Psoas muscle (tissue), 8 donors: ENCODE data around the gene DYNLL1. TPM values are rescaled to one million over a fixed set of nuclear protein-coding genes. Genes with fewer than 3 reads are reported as not detected.

Experiments used
- ATAC-seq, 4 donors: fragments of 200-7000 bp; cut with Tn5 transposase; one replicate each; pipeline ENCODE4 v1.9.1; 2020; ENCODE audit warnings: moderate library complexity in 3 of 4, mild to moderate bottlenecking in 2 of 4
- DNase-seq, 2 donors: peaks; one replicate each; pipeline ENCODE4 v3.0.0-alpha.2; 2020
- H3K27ac ChIP-seq: fragments of 200-600 bp; one replicate; pipeline ENCODE4 v1.8.0; 2022
- H3K27me3 ChIP-seq, 3 donors: fragments of 200-600 bp in 1 of 3; one replicate each; pipeline versions ENCODE4 v1.6.1 to v1.8.0; 2013 to 2022; ENCODE audit warnings: low read length in 2 of 3, mild to moderate bottlenecking in 2 of 3, moderate library complexity in 1 of 3; ENCODE audit not compliant: insufficient read depth in 3 of 3
- H3K36me3 ChIP-seq, 2 donors: fragments of 200-600 bp in 1 of 2; one replicate each; pipeline versions ENCODE4 v1.6.1 to v1.8.0; 2013 to 2022; ENCODE audit warnings: low read depth in 1 of 2, mild to moderate bottlenecking in 1 of 2, moderate library complexity in 1 of 2; ENCODE audit not compliant: insufficient read depth in 1 of 2
- H3K4me1 ChIP-seq: fragments of 200-600 bp; one replicate; pipeline ENCODE4 v1.8.0; 2022
- H3K4me3 ChIP-seq: fragments of 200-600 bp; one replicate; pipeline ENCODE4 v1.8.0; 2022; ENCODE audit warnings: mild to moderate bottlenecking
- H3K9me3 ChIP-seq: fragments of 200-600 bp; one replicate; pipeline ENCODE4 v1.8.0; 2022
- WGBS, 3 donors: extraction: QIAGEN DNeasy Blood & Tissue Kit; methylation state at CpG; one replicate each; pipeline versions ENCODE4 v1.1.6 to v1.1.7; 2013; 5-methylcytosine and 5-hydroxymethylcytosine counted together
- intact Hi-C, 2 donors: fragments of 100-400 bp; cut with DNase I; formaldehyde crosslinking; loops; one replicate each; pipeline versions ENCODE4 v1.11.0 to v1.14.2; 2022
- polyA plus RNA-seq, 3 donors: library from polyadenylated mRNA; stranded (reverse); fragments of 200-250 nt; gene quantifications; one replicate each; pipeline ENCODE4 v1.2.3, GENCODE V29; 2013
- total RNA-seq, 4 donors: library from RNA; stranded (reverse); fragmentation: NEBNext Ultra II Directional in 2 of 4; extraction: Animal tissue kit (Norgen Biotek cat#: 25700) in 2 of 4; gene quantifications; one replicate each; pipeline versions ENCODE4 v1.2.1 to v1.2.4, GENCODE V29; 2021 to 2023
- TF ChIP-seq, protein P1 (sequence below): fragments of 200-600 bp; IDR thresholded peaks from one replicate; pipeline ENCODE4 v1.8.0; 2022; ENCODE audit warnings: antibody characterized with exemption
- donor health status: healthy with polysubstance abuse.
- donor health status: DM: no; HTN: no; CAD: no; lungs with moderate emphysema.
- donor health status: Bipolar disorder and iron deficiency.
- donor health status: healthy.
- donor health status: DM: yes; HTN: yes; CAD: no.
- donor health status: DM: no; HTN: no; CAD: no.
- donor health status: DM: no; HTN: no; CAD: no.
- donor health status: DM: yes; HTN: yes; CAD: no.

The DYNLL1 gene
- total and polyA plus RNA-seq, 7 donors, result 30.1 to 155 (median 80.8) TPM

DNA sequence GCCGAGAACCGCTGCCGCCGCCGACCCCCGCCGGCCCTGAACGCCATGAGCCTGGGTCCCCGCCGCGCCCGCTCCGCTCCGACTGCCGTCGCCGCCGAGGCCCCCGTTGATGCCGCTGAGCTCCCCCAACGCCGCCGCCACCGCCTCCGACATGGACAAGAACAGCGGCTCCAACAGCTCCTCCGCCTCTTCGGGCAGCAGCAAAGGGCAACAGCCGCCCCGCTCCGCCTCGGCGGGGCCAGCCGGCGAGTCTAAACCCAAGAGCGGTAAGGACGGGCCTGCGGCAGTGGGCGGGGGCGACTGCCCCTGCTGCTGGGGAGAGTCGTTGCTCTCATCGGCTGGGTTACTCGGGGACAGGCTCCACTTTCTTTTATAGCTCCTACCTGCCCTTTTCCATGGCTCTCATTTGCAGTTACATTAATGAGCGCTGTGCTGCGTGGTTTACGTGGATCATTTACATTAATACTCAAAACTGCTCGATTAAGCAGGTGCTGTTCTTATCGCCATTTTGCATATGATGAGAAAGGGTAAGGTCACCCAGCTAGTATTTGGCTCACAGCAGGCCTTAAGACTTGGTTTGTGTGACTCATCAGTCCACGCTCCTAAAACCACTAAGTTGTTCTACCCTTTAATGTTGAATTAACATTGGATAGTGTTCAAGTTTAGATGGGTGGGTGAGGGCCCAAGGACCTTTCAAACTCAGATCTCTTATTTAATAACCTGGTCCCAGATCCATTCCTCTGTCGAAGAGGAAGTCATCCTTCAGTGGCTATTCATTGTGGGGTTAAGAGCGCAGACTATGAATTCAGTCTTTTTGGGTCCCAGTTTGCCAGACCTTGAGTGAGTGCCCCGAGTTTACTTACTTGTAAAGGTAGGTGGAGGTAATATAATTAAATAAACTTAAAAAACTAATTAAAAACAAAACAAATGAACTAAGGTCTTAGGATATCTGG is 39.1 kb downstream of the DYNLL1 start:
- Histone ChIP-seq H3K4me1 (peaks cover 32% of the 10 kb centered on the region), H3K4me3 (peak overlapping the region; percentile 96), H3K36me3 (peaks cover 0 to 12% of the 10 kb centered on the region in 2 donors), H3K9me3 (no peaks in the 10 kb centered on the region), H3K27me3 (no peaks in the 10 kb centered on the region), H3K27ac (peak overlapping the region; percentile 98)
- ATAC-seq (peak; percentile 49 to 66 (median 60)), DNase-seq (peak; percentile 28 to 63)
- 1% methylated on average over 36 to 52 of the region's 52 CpGs for whole genome bisulfite sequencing, 3 donors
- TF ChIP-seq, protein P1, sequence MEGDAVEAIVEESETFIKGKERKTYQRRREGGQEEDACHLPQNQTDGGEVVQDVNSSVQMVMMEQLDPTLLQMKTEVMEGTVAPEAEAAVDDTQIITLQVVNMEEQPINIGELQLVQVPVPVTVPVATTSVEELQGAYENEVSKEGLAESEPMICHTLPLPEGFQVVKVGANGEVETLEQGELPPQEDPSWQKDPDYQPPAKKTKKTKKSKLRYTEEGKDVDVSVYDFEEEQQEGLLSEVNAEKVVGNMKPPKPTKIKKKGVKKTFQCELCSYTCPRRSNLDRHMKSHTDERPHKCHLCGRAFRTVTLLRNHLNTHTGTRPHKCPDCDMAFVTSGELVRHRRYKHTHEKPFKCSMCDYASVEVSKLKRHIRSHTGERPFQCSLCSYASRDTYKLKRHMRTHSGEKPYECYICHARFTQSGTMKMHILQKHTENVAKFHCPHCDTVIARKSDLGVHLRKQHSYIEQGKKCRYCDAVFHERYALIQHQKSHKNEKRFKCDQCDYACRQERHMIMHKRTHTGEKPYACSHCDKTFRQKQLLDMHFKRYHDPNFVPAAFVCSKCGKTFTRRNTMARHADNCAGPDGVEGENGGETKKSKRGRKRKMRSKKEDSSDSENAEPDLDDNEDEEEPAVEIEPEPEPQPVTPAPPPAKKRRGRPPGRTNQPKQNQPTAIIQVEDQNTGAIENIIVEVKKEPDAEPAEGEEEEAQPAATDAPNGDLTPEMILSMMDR, result peak; percentile 4
- intact Hi-C loops, result loop anchor here in 1 of 2 donors (2.0 kb wide), 1 partner anchor 20 kb away; no protein-coding TSS in a partner anchor

DNA sequence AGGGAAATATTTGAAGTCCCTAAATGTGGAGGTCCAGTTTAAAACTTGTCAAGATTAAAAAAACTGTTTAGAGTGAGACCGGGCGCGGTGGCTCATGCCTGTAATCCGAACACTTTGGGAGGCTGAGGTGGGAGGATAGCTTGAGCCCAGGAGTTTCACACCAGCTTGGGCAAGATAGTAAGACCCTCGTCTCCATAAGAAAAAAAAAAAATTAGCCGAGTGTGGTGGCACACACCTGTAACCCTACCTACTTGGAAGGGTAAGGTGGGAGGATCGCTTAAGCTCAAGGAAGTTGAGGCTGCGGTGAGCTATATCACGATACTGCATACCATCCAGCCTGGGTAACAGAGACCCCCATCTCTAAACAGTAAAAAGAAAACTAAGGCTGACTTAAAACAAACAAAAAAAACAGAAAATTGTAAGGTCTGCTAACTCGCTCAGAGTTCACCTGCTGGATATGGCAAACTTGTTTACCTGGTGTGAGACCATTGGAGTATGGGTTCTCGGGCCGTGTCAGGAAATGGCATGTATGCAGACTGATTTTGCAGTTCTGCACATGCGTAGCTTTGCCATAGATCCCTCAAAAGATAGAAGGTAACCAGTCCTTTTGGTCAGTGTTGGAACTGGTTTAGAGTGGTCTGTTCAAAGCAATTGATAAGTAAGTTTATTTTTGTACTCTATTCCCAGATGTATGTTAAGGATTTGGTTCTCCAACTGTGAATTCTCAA is 40.3 kb downstream of the DYNLL1 start:
- Histone ChIP-seq H3K27me3 (no peaks in the 10 kb centered on the region), H3K9me3 (no peaks in the 10 kb centered on the region), H3K36me3 (peaks cover 0 to 12% of the 10 kb centered on the region in 2 donors), H3K27ac (peak overlapping the region; percentile 98), H3K4me1 (peaks cover 44% of the 10 kb centered on the region), H3K4me3 (peak overlapping the region; percentile 96)
- DNase-seq (no peak), ATAC-seq (no peak)
- TF ChIP-seq, protein P1, result no peak
- intact Hi-C loops, result no loop called here
- whole genome bisulfite sequencing, 3 donors, result 27 to 42% (median 28%) methylated on average over 13 of the region's 13 CpGs

GRCh38 chr12:120537856-120538220 is 41.9 kb downstream of the DYNLL1 start:
- Histone ChIP-seq H3K36me3 (peaks cover 0 to 26% of the 10 kb centered on the region in 2 donors), H3K27me3 (no peaks in the 10 kb centered on the region), H3K4me1 (peaks cover 58% of the 10 kb centered on the region), H3K4me3 (peak overlapping the region; percentile 96), H3K9me3 (no peaks in the 10 kb centered on the region), H3K27ac (peak overlapping the region; percentile 98)
- WGBS, 3 donors, result 21 to 29% (median 21%) methylated on average over 4 of the region's 4 CpGs
- DNase-seq (no peak), ATAC-seq (no peak)
- intact Hi-C loops, result no loop called here
- TF ChIP-seq, protein P1, result no peak

- TF ChIP-seq, protein P1, result no peak
- ATAC-seq (peak; percentile 80 to 86 (median 84)), DNase-seq (peak; percentile 70 to 89)
- Histone ChIP-seq H3K9me3 (no peaks in the 10 kb centered on the region), H3K27me3 (no peaks in the 10 kb centered on the region), H3K36me3 (peaks cover 0 to 32% of the 10 kb centered on the region in 2 donors), H3K27ac (peak overlapping the region; percentile 98), H3K4me3 (peak overlapping the region; percentile 96), H3K4me1 (peaks cover 62% of the 10 kb centered on the region)
- intact Hi-C loops, result no loop called here
- WGBS, 3 donors, result 4 to 9% (median 8%) methylated on average over 6 of the region's 6 CpGs
These were observed 42.6 kb downstream of the DYNLL1 start for GRCh38 chr12:120538281-120539156.
